ENCODE measurements around the gene ING3.
"Not testable (repeated sequence)": the region's sequence is repeated elsewhere in the genome, so short reads cannot be mapped to it uniquely, and the experiment has no call there.

ING3 gene

DNA sequence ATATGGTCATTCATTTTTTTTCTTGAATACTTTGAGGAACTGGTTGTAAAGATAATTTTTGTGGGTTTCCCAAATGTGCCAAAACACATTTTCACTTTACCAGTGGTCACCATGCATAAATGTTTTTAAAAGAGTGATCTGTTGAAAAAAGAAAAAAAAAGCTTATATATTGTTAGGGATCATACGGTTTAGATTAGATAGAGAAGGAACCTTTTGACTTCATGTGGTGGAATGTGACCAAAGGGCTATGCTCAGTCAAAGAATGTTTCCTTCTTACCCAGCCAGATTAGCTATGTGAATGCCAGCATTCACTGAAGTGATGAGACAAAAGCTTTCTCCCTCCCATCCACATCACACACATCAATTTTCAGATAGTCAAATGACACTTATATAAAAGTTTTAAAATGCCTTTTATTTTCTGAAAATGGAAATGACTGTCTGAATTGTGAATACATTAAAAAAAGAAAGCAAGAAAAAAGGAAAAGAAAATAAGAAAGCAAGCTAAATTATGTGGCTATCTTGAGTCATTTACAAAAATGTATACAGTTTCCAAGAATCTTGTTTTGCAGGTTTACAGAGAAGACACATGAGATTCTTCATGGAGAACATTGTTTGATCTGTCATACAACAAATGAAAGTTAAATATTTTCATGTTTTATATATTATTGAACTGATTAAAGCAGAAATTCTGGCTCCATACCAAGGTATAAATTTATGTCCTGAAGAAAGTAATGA, 29.4 kb downstream of the ING3 start:
- Mint-ChIP-seq H3K4me1 (peaks cover 6% of the 10 kb centered on the region), H3K4me3 (no peak overlapping the region), H3K9me3 (no peaks in the 10 kb centered on the region), H3K27me3 (peaks cover 8% of the 10 kb centered on the region), H3K27ac (no peak overlapping the region)
- DNase-seq = no peak
- no peak for ATAC-seq

- Mint-ChIP-seq H3K27ac (no peak overlapping the region), H3K9me3 (no peaks in the 10 kb centered on the region), H3K4me1 (peaks cover 6% of the 10 kb centered on the region), H3K4me3 (no peak overlapping the region), H3K27me3 (peaks cover 18% of the 10 kb centered on the region)
- DNase-seq (no peak), ATAC-seq (no peak)
These were observed 30.5 kb downstream of the ING3 start for GRCh38 chr7:120981117-120981516.

DNA sequence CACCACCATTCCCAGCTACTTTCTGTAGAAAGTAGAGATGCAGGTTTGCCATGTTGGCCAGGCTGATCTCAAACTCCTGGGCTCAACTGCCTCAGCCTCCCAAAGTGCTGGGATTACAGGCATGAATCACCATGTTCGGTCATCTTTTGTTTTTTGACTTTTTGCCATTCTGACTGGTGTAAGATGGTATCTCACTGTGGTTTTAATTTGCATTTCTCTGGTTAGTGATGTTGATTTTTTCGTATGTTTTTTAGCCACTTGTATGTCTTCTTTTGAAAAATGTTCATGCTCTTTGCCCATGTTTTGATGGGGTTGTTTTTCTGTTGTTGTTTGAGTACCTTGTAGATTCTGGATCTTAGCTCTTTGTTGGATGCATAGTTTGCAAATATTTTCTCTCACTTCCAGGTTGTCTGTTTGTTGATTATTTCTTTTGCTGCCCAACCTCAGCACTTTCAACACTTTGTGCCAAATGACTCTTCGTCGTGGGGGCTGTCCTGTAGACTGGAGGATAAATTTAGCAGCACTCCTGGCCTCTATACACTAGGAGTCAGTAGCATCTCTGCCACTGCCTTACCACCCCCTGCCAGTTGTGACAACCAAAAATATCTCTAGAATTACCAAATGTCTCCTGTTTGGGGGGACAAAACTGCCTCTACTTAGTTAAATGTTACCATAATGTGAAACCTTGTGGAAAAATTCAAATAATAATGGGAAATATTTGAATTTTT, 31.5 kb downstream of the ING3 start:
- ATAC-seq (peak; percentile 37), DNase-seq (no peak)
- no peak overlapping the region for H3K27ac Mint-ChIP-seq
- peaks cover 27% of the 10 kb centered on the region for H3K27me3 Mint-ChIP-seq
- H3K4me3 Mint-ChIP-seq = no peak overlapping the region
- peaks cover 6% of the 10 kb centered on the region for H3K4me1 Mint-ChIP-seq
- H3K9me3 Mint-ChIP-seq = no peaks in the 10 kb centered on the region

GRCh38 chr7:120983592-120983991, 33.0 kb downstream of the ING3 start:
- not testable (repeated sequence) for H3K27ac Mint-ChIP-seq, H3K9me3 Mint-ChIP-seq, DNase-seq, H3K4me3 Mint-ChIP-seq, ATAC-seq
- H3K4me1 Mint-ChIP-seq = peaks cover 15% of the 10 kb centered on the region
- H3K27me3 Mint-ChIP-seq = peaks cover 38% of the 10 kb centered on the region

- H3K27ac Mint-ChIP-seq = no peak overlapping the region
- no peaks in the 10 kb centered on the region for H3K9me3 Mint-ChIP-seq
- no peak for ATAC-seq
These were observed 33.8 kb downstream of the ING3 start for GRCh38 chr7:120984406-120984805.

GRCh38 chr7:120985130-120985758, 34.7 kb downstream of the ING3 start:
- no peak overlapping the region for H3K4me3 Mint-ChIP-seq
- ATAC-seq (no peak), DNase-seq (no peak)
- H3K27me3 Mint-ChIP-seq = peaks cover 55% of the 10 kb centered on the region
- no peaks in the 10 kb centered on the region for H3K9me3 Mint-ChIP-seq
- H3K4me1 Mint-ChIP-seq = peaks cover 27% of the 10 kb centered on the region
- no peak overlapping the region for H3K27ac Mint-ChIP-seq

More at GRCh38 chr7:120984406-120984805, 33.8 kb downstream of the ING3 start:
- Mint-ChIP-seq H3K4me3 (no peak overlapping the region), H3K27me3 (peaks cover 47% of the 10 kb centered on the region), H3K4me1 (peaks cover 23% of the 10 kb centered on the region)
- no peak for DNase-seq

DNA sequence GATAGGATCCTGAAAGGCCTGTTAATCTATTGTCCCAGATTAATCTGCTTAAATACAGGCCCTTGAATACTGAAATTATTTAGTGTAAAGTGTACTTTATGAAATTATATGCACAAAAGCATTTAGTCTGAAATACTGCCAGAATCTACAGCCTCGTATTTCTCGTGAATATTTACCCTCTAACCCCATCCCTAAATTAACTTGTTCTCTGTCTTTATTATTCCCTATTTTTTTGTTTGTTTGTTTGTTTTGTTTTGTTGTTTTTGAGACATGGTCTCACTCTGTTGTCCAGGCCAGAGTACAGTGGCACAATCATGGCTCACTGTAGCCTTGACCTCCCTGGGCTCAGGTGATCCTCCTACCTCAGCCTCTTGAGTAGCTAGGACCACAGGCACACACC, 35.3 kb downstream of the ING3 start:
- Mint-ChIP-seq H3K9me3 (no peaks in the 10 kb centered on the region), H3K27ac (no peak overlapping the region), H3K4me1 (peaks cover 27% of the 10 kb centered on the region), H3K27me3 (peaks cover 55% of the 10 kb centered on the region), H3K4me3 (no peak overlapping the region)
- no peak for DNase-seq
- no peak for ATAC-seq

DNA sequence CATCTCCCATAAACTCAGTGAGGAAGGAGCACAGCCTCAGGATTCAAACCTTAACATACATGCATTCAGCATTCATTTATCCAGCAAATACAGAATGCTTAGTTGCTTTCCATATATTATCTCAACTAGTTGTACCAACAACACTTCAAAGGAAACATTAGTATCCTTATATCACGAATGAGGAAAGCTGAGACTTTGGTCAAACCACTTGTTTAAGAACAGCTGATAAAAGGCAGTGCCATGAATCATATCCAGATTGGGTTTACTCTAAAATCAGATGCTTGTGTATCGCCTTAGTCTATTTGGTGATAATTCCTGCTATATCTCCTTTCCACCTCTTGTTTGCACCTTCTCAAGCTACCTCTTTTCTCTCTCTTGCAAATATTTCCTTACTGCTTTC, 36.1 kb downstream of the ING3 start:
- no peak overlapping the region for H3K4me3 Mint-ChIP-seq
- no peak for DNase-seq
- no peak for ATAC-seq
- H3K27ac Mint-ChIP-seq = no peak overlapping the region
- peaks cover 55% of the 10 kb centered on the region for H3K27me3 Mint-ChIP-seq
- peaks cover 27% of the 10 kb centered on the region for H3K4me1 Mint-ChIP-seq
- no peaks in the 10 kb centered on the region for H3K9me3 Mint-ChIP-seq

GRCh38 chr7:120987280-120987679, 36.7 kb downstream of the ING3 start:
- no peaks in the 10 kb centered on the region for H3K9me3 Mint-ChIP-seq
- DNase-seq (no peak), ATAC-seq (no peak)
- H3K27ac Mint-ChIP-seq = no peak overlapping the region
- no peak overlapping the region for H3K4me3 Mint-ChIP-seq
- peaks cover 55% of the 10 kb centered on the region for H3K27me3 Mint-ChIP-seq
- H3K4me1 Mint-ChIP-seq = peaks cover 22% of the 10 kb centered on the region

DNA sequence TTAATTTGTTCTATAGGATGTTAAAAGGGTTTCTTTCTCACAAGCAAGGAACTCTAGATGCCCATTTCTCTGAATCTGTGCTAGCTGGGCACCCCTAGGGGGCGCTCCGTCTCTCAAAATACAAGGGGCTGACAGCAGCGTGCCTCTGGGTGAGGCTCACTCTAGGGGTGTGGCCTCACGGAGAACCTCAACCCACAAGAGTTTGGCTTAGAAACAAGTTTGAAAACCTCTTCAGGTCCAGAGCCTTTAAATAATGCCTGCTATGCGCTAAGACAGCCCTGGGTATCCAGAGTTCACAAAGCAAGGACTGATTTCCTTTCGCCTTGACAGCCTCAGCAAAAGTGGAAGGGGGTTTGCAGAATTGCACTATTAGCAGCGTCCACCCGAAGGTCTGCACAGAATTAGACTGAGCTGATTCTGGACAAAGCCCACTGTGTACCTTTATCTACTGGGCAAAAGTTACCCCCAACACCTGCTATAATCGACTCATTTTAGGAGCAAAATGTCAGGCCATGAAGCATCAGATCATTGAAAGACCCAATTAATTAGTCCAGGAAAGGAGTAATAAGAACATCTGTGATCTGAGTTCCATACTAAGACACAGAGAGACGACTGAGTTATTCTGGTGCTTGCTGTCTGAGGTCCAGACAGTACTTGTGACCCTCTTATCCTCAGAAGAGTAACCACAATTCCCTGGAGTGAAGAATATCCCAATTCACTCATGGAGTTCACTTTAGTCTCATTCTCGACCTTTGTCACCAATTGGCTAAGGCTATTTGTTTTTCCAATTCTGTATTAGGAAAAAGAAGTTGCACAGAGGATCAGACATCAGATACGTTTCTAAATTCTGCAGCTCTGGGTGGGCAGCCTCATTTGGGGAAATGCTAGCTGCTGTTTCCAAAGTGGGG, 37.4 kb downstream of the ING3 start:
- Mint-ChIP-seq H3K4me1 (peaks cover 22% of the 10 kb centered on the region), H3K4me3 (peak overlapping the region; percentile 79 to 83), H3K27ac (no peak overlapping the region), H3K27me3 (peaks cover 55% of the 10 kb centered on the region), H3K9me3 (no peaks in the 10 kb centered on the region)
- ATAC-seq (peak; percentile 94), DNase-seq (peak; percentile 72 to 82)

- DNase-seq (peak; percentile 17 to 33), ATAC-seq (peak; percentile 74)
- Mint-ChIP-seq H3K4me1 (peaks cover 22% of the 10 kb centered on the region), H3K9me3 (no peaks in the 10 kb centered on the region), H3K27me3 (peaks cover 55% of the 10 kb centered on the region), H3K27ac (no peak within 1 kb of the TSS), H3K4me3 (peak within 1 kb of the TSS; percentile 79 to 83)
These were observed 38.1 kb downstream of the ING3 start, which contains the start of gene CPED1 for GRCh38 chr7:120988591-120989256. Gene CPED1, plus strand, starts transcription at chr7:120988711. Its CDS starts 911 bp downstream, at chr7:120989622.

- H3K9me3 Mint-ChIP-seq = no peaks in the 10 kb centered on the region
- no peak overlapping the region for H3K27ac Mint-ChIP-seq
- DNase-seq (no peak), ATAC-seq (no peak)
- H3K4me1 Mint-ChIP-seq = peaks cover 22% of the 10 kb centered on the region
- peaks cover 51% of the 10 kb centered on the region for H3K27me3 Mint-ChIP-seq
- H3K4me3 Mint-ChIP-seq = peak overlapping the region; percentile 79 to 83
These were observed 39.0 kb downstream of the ING3 start for GRCh38 chr7:120989257-120990220.

- H3K4me1 Mint-ChIP-seq = peaks cover 28% of the 10 kb centered on the region
- no peak overlapping the region for H3K4me3 Mint-ChIP-seq
- no peak overlapping the region for H3K27ac Mint-ChIP-seq
- H3K9me3 Mint-ChIP-seq = no peaks in the 10 kb centered on the region
- H3K27me3 Mint-ChIP-seq = peaks cover 42% of the 10 kb centered on the region
- ATAC-seq = no peak
- no peak for DNase-seq
These were observed 40.0 kb downstream of the ING3 start for GRCh38 chr7:120990468-120991118.

Data from stimulated activated naive CD8-positive, alpha-beta T cell treated with anti-CD3 and anti-CD28 coated beads, Interleukin-15, amount 100 ng/mL, for 72 hours (primary cell).